H1 (cell line): ENCODE measurements around the gene CACNG5. TPM values are rescaled to one million over a fixed set of nuclear protein-coding genes. Genes with fewer than 3 reads are reported as not detected.

ENCODE experiments used
- CHD1 ChIP-seq: IDR thresholded peaks from 2 replicates; pipeline ENCODE4 v1.6.1; 2012; ENCODE audit warnings: low read depth, low read length, improper control_type of control experiment
- RFX5 ChIP-seq: IDR thresholded peaks from 2 replicates; pipeline ENCODE4 v1.6.1; 2011; ENCODE audit warnings: low read depth, low read length, improper control_type of control experiment, borderline replicate concordance
- polyA plus RNA-seq, 7 experiments: library from polyadenylated mRNA; depleted of rRNA in 3 of 7; stranded (reverse) in 5 of 7; unstranded in 2 of 7; fragments of >200 nt in 5 of 7; fragments of 200-250 nt in 2 of 7; gene quantifications; 1 replicate in 5 of 7; 2 replicates in 1 of 7; 4 replicates in 1 of 7; pipeline versions ENCODE4 v1.2.1 to v1.2.3, GENCODE V29; 2011 to 2013; ENCODE audit warnings: missing spikeins in 2 of 7, mixed read lengths in 2 of 7
- total RNA-seq: library from RNA; stranded (reverse); fragmentation: NEBNext Ultra II Directional; extraction: Animal tissue kit (Norgen Biotek cat#: 25700); gene quantifications from 2 replicates; pipeline ENCODE4 v1.2.1, GENCODE V29; 2021

The CACNG5 gene
- total and polyA plus RNA-seq, 2 of the 8 experiments (the other 6 are each of a cell fraction or from before 2014, with no cell fraction given): 2.2 to 3.1 TPM

DNA sequence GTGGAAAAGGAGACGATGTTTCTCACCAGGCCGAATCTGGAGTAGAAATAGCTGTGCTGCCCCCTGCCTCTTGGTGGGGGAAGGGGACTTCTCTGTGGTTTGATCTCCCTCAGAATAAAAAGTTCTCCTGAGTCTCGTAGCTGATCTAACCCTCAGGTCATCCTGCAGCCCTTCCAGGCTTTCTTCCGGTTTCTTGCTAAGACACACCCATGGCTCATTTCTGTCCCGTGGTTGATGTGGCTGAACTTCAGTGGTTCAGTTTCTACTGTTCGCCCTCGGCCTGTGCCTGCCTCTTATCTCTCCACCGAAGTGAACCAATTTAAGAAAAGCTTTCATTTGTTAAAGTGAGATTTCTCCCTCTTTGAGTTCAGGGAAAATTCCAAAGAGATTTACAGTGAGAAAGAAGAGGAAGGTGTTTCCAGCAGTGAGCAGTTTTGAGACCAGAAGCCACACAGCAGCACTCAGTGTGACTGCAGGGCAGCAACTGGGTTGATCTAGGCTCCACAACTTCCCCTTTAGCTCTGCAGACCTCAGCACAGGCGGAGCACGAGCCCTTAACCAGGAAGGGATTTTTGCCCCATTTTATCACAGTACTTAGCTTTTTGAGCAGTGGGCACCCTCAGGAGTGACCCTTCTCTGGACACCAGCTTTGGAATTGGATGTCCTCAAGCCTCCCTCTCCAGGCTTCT, 34.9 kb upstream of the CACNG5 start (continued):
- TF ChIP-seq RFX5 (no peak), CHD1 (no peak)
